Spleen (tissue), 7 donors: ENCODE measurements around the gene GABARAP.

Source experiments
- CTCF ChIP-seq, 11 experiments: fragments of 200-600 bp in 7 of 11; fragments of 450-650 bp in 4 of 11; sonication (generic) in 4 of 11; IDR thresholded peaks in 8 of 11; conservative IDR thresholded peaks in 3 of 11; 1 replicate in 7 of 11; 2 replicates in 4 of 11; pipeline versions ENCODE4 v1.4.0 to v1.8.0; 2016 to 2021; ENCODE audit warnings: antibody characterized with exemption in 11 of 11, inconsistent platforms in 4 of 11, mild to moderate bottlenecking in 1 of 11
- POLR2A ChIP-seq, 3 donors: fragments of 450-650 bp; IDR thresholded peaks; one replicate each; pipeline ENCODE4 v1.5.1; 2017; ENCODE audit warnings: antibody characterized with exemption in 3 of 3, mild to moderate bottlenecking in 1 of 3
- POLR2AphosphoS5 ChIP-seq, 3 donors: sonication (generic); formaldehyde crosslinking; IDR thresholded peaks; one replicate each; pipeline ENCODE4 v1.5.1; 2017; ENCODE audit warnings: antibody characterized with exemption in 3 of 3
- donor health status: DM: no; HTN: no; CAD: no; lungs with moderate emphysema.
- donor health status: DM: no; HTN: no; CAD: no.
- donor health status: DM: no; HTN: no; CAD: no.

DNA sequence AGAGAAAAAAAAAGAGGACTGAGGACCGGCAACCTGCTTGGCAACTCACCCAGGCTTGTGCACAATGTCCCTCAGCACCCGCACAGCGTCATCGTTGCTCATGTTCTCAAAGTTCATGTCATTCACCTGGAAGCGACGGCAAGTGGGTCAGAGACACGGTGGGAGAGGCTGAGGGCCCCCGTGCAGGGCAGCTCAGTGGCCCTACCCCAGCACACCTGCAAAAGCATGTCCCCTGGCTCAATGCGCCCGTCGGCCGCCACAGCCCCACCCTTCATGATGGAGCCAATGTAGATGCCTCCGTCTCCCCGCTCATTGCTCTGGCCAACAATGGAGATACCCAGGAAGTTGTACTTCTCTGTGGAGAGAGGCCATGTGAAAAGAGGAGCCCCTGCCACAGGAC lies 13.3 kb downstream of the GABARAP start:
- TF ChIP-seq POLR2AphosphoS5 (IDR thresholded peaks at IDR 0.05) (no peak), CTCF (IDR thresholded peaks at IDR 0.05 in 8 of 11, conservative IDR thresholded peaks at IDR 0.05 in 3 of 11) (no peak), POLR2A (IDR thresholded peaks at IDR 0.05) (no peak)
